CD4-positive, alpha-beta T cell treated with Interleukin-17A for 1 hour (primary cell): ENCODE results near the gene CCDC15.
"Not testable (repeated sequence)": the region's sequence is repeated elsewhere in the genome, so short reads cannot be mapped to it uniquely, and the experiment has no call there.

ENCODE experiments used
- DNase-seq: peaks from one replicate; pipeline ENCODE4 v3.0.0-alpha.2; 2020

The CCDC15 gene

DNA sequence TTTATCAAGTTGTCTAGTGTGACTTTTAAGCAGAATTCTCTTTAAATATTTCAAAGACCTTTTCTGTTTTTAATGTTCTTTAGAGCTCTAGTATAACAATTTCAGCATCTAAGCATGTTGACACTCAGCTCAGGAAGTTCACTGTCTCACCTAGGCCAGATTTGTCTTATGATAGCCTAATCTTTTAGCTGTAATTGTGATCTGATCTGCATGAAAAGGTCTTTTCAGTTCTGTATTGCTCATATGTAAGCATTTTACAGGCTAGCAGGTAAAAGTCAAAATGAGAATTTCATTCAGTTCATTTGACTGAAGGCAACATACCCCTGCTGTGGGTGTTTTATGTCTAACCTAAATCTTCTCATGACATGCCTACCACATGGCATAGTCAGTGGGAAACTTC, 62.4 kb downstream of the CCDC15 start:
- DNase-seq: no peak

DNA sequence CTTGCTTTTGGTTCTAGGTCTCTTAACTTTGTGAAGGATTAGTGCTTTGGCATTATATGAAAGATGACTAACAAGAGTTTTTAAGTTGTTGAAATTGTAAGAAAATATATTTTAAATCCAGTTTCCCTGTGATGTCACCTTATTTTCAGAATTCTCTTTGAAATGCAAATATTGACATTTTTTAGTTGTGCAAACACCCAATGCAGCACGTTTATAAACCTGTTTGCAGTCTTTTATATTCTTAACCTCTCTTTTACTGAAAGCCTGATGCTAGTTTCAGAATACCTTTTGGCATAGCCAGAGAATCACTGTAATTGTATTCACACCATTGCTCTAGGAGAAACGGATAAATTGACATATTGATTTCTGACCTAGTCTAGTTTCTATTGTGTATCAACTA, 66.3 kb downstream of the CCDC15 start:
- DNase-seq: no peak

DNA sequence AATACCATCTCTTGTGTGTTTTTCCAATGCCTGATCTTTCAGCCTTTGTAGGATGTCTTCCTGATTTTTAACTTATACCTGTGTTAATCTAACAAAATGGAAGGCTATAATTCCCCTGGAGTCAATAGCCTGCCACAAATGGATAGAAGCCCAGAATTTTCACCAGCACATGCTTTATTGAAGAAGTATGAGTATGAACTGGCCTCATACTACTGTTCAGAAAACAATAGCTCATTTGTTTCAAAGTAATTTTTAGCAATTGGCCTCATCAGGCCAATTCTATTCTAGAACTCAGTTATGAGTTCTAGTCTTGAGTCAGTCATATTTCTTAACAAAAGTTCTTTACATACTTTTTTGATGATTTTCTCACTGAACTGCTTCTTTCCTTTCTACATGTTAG, 68.5 kb downstream of the CCDC15 start:
- no peak for DNase-seq

DNA sequence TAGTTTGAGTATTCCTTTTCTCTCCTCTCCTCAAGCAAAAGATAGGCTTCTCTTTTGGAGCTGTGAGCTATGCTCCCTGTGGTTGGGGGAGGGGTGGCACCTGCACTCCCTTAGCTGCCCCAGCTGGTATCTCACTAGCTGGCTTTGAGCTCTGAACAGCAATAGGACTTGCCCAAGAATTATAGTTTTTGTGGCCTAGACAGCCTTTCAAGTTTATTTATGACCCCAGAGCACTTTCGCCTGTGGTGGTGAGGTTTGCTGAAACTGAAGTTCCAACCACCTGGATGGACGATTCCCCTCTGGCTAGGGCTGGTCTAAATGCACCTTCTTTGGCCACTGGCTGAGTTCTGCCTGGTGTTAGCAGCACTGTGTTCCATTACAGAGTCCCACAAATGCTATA, 72.0 kb downstream of the CCDC15 start:
- DNase-seq: no peak

DNA sequence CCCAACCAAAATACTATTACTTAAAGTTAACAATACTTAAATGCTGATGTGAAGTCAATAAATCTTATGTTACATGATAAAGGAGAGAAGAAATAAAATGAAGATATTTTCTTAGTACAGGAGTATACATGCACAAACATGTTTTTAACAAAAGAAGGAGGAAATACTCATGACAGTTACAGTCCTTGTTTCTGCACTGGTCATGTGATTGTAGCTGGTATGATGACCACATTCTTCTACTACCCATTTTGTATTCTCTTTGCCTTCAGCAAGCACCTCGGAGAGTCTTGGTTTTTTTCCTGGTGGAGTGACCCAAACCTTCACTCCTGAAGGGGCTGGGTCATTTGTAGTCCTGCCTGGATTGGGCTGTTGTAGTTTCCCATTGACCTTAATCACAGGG, 75.4 kb downstream of the CCDC15 start:
- DNase-seq: not testable (repeated sequence)

DNA sequence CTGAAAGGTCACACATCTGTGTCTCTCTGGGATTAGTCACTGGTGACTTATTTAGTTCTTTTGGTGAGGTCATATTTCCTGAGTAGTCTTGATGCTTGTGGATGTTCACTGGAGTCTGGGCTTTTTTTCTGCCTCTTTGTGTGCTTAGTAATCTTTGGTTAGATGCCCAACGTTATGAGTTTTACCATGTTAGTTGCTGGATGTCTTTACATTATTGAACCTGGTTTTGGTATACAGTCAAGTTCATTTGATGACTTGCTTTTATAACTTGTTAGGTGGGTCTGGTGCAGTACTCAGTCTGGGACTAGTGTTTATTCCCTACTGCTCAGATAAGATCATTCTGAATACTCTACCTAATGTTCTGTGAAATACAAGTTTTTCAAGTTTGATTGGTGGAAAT, 82.9 kb downstream of the CCDC15 start:
- no peak for DNase-seq

DNA sequence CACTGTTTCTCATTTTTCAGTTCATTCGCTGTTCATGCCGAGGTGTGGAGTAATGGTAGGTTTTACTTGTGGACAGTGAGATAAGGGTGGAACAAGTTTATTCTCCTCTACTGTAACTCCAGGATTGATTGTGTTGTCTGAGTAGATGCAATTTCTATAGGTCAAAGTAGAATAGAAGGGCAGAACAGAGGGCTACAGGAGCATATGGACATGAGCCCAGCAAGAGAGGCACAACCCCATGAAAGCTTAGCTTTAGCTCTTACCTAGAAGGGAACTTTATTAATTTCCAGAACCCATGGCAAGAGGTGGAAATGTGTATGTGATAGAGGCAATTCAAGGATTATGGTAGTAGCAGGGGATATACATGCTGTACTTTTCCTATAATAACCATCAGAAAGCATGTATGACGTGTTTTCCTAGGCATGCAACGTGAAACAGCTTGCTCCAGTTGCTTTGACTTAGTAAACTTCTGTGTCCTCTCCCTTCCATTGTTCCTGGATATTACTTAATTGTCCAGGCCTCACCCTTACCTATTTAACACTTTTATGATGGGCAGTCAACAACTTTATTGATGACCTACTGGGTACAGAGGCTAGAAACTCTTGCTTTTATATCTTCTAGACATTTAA, 95.3 kb downstream of the CCDC15 start:
- DNase-seq: no peak

DNA sequence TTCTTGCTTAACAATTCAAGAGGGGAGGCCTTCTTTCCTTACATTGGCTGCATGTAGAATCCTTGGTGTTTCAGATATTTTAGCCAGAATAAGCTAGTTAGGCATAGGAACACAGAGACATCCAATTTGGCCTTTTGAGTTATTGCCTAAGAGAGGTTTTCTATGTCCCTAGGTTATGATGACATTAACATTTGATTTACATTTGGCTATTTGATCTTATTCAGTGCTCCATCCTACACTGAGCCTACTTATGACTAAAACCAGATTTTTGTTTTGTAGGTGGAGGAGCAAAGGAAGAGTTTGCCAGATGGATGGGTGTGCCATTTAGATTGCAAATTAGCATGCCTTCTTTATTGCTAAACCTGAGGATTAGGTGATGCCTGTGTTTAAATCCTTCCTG, 98.0 kb downstream of the CCDC15 start:
- DNase-seq: no peak

GRCh38 chr11:125053167-125053566, 99.2 kb downstream of the CCDC15 start:
- DNase-seq: no peak

GRCh38 chr11:125055107-125055715, 101.2 kb downstream of the CCDC15 start:
- no peak for DNase-seq

- not testable (repeated sequence) for DNase-seq
Observed at GRCh38 chr11:125056111-125056510, 102.1 kb downstream of the CCDC15 start.

GRCh38 chr11:125056931-125057692, 103.1 kb downstream of the CCDC15 start:
- no peak for DNase-seq

DNA sequence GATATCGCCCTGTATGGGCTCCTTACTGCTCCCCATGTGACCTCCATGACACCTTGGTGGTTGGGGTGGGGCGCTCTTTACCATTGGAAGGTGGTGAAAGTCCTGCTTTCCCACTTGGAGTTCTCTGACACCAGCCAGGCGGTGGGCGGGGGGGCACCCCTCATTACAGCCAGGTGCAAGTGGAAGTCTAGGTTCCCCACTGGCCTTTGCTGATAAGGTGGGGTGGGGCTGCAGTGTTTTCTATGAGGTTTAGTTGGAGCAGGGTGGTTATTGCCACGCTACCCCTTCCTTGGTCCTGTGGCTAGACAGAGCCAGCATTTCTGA, 103.7 kb downstream of the CCDC15 start:
- no peak for DNase-seq

DNA sequence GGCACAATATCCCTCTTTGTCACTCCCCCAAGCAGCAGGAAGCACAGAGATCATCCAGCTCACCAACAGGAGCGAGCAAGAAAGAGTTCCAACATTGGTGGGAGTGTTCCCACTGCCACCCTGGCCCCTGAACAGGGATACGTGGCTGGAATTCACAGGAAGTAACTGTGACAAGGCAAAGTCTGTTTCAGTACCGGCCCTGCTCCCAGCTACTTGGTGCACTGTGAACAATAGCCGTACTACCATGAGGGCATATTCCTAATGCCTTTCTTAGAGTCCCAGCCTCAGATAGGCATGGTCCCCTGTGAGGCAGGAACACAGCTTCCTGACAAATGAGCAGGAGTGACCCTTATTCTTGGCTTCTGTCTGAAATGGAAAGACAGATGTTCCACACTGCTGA, 107.3 kb downstream of the CCDC15 start:
- DNase-seq: no peak

- peak; percentile 7 for DNase-seq
Observed at GRCh38 chr11:125062218-125062930, 108.4 kb downstream of the CCDC15 start.

DNA sequence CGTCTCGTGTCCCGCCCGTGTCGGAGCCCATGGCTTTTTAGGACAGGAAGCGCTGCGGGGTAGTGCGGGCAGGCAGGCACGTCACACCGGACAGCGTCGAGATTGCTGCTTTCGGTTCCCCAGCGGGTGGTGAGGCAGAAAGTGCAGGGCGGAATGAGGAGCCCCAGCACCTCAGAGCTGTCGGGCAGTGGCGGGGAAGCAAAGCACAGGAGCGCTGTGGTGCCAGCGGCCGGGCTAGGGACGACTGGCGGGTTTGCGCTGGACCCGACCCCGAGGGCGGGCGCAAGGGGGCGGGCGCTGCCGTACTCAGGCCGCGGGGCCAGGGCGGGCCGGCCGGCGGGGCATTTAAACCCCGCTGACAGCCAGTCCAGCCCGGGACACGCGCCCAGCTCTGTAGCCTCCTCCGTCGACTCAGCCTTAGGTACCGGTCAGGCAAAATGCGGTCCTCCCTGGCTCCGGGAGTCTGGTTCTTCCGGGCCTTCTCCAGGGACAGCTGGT, 109.0 kb downstream of the CCDC15 start, which contains the start of gene SLC37A2:
Gene SLC37A2, plus strand, starts transcription at position 375 of the 498 bp plus-strand sequence. Its CDS starts 63 bp downstream, at position 438.
- DNase-seq: peak; percentile 51

GRCh38 chr11:125063429-125064043, 109.5 kb downstream of the CCDC15 start:
- no peak for DNase-seq

- no peak for DNase-seq
Observed at GRCh38 chr11:125064070-125064469, 110.1 kb downstream of the CCDC15 start.

DNA sequence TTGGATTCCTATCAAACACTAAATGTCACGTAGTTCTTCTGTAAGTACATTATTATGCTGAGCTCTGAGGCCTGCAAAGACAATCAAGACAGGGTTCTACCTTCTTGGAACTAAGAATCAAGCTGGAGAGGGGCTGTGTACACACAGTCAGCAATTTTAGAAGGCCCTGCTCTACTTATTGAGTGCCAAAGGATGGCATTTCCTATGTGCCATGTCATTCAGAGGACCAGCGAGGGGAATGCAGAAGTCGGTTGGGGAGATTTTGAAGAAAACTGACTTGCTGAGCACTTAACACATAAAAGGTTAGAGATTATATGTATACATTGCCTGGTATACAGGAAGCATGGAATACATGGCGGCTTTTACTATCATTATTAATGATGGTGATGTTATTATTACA, 114.4 kb downstream of the CCDC15 start:
- no peak for DNase-seq

DNA sequence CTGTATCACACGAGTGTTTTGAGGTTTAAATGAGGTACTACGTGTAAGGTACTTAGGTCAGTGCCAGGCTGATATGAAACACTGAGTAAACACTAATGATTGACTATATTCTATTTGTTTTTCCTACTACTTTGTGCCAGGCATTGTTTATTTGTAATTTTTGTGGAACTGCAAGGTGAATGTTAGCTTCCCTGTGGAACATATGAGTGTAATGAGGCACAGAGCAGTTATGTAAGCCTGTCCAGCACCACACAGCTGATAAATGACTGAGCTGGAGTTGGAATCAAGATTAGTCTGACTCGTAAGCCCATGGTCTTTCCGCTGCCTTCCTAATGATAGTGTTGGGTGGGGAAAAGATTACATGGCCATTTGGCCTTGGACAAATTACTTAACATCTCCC, 115.0 kb downstream of the CCDC15 start:
- no peak for DNase-seq

GRCh38 chr11:125069796-125070195, 115.8 kb downstream of the CCDC15 start:
- no peak for DNase-seq

GRCh38 chr11:125070699-125071254, 116.8 kb downstream of the CCDC15 start:
- DNase-seq: peak; percentile 33

- DNase-seq: no peak
Observed at GRCh38 chr11:125071435-125071834, 117.4 kb downstream of the CCDC15 start.
